Activated CD4-positive, alpha-beta T cell treated with anti-CD3 and anti-CD28 coated beads, Interleukin-2, amount 50 U/mL, for 16 hours (primary cell): Measurements from ENCODE around the gene ACAN.

Experiments
- DNase-seq: peaks from one replicate; pipeline ENCODE4 v3.0.0-alpha.2; 2020

ACAN gene

GRCh38 chr15:88904624-88905327 is 101.5 kb downstream of the ACAN start:
- DNase-seq = peak; percentile 90

- DNase-seq = no peak
Measured at GRCh38 chr15:88905576-88905975, 102.3 kb downstream of the ACAN start.

- no peak for DNase-seq
Measured at GRCh38 chr15:88906130-88906529, 102.9 kb downstream of the ACAN start.

- no peak for DNase-seq
Measured at GRCh38 chr15:88906551-88906950, 103.3 kb downstream of the ACAN start.

- no peak for DNase-seq
Measured at GRCh38 chr15:88907111-88907510, 103.9 kb downstream of the ACAN start.

GRCh38 chr15:88908123-88908522 is 104.9 kb downstream of the ACAN start:
- DNase-seq = no peak

- no peak for DNase-seq
Measured at GRCh38 chr15:88908697-88909621, 105.7 kb downstream of the ACAN start.

- no peak for DNase-seq
Measured at GRCh38 chr15:88909956-88910831, 107.0 kb downstream of the ACAN start.

- no peak for DNase-seq
Measured at GRCh38 chr15:88911766-88912118, 108.5 kb downstream of the ACAN start.

- DNase-seq = no peak
Measured at GRCh38 chr15:88912500-88912921, 109.3 kb downstream of the ACAN start.

GRCh38 chr15:88913017-88913849 is 110.0 kb downstream of the ACAN start, which contains the start of gene MFGE8:
Gene MFGE8, minus strand, starts transcription at chr15:88913379. Its CDS starts 60 bp downstream, at chr15:88913319.
- peak; percentile 71 for DNase-seq

- DNase-seq = no peak
Measured at GRCh38 chr15:88913850-88914169, 110.6 kb downstream of the ACAN start.

- no peak for DNase-seq
Measured at GRCh38 chr15:88915354-88915753, 112.1 kb downstream of the ACAN start.

- no peak for DNase-seq
Measured at GRCh38 chr15:88917760-88918159, 114.5 kb downstream of the ACAN start.

GRCh38 chr15:88918738-88919137 is 115.5 kb downstream of the ACAN start:
- peak; percentile 93 for DNase-seq

- DNase-seq = peak; percentile 70
Measured at GRCh38 chr15:88920186-88920891, 117.1 kb downstream of the ACAN start.

- peak; percentile 92 for DNase-seq
Measured at GRCh38 chr15:88920892-88921435, 117.7 kb downstream of the ACAN start.
